ENCODE data around the gene PDE6A.

DNA sequence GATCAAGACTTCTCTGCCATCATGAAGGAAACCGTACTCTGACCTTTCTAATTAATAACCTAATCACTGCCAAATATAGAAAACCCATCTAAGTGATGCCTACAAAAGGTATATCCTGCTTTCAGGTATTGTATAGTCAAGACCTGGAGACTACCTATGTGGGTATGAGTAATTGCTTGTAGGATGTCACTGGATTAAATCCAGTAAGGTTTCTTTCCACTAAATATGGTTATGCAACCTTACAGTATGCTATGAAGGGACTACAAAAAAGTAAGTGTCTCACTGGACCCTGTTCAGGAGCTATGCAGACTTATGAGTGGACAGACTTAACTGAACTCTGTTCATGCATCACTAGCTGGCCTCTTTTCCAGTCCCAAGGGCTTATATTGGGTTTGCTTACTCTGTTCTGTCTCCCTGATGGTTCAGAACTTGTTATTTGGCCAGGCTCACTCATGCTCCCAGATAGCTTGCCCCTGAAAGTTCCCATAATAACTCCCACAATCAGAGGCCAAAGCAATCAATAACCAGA, 51.1 kb downstream of the PDE6A start:
- TF ChIP-seq, protein P1, sequence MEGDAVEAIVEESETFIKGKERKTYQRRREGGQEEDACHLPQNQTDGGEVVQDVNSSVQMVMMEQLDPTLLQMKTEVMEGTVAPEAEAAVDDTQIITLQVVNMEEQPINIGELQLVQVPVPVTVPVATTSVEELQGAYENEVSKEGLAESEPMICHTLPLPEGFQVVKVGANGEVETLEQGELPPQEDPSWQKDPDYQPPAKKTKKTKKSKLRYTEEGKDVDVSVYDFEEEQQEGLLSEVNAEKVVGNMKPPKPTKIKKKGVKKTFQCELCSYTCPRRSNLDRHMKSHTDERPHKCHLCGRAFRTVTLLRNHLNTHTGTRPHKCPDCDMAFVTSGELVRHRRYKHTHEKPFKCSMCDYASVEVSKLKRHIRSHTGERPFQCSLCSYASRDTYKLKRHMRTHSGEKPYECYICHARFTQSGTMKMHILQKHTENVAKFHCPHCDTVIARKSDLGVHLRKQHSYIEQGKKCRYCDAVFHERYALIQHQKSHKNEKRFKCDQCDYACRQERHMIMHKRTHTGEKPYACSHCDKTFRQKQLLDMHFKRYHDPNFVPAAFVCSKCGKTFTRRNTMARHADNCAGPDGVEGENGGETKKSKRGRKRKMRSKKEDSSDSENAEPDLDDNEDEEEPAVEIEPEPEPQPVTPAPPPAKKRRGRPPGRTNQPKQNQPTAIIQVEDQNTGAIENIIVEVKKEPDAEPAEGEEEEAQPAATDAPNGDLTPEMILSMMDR (conservative IDR thresholded peaks at IDR 0.05; ENCODE audit: low read length) = no peak
- no peak for TF ChIP-seq EZH2phosphoT487 (IDR thresholded peaks at IDR 0.05; ENCODE audit: borderline replicate concordance, low read depth, low read length)

Data from OCI-LY7 (cell line).